Esophagus squamous epithelium (tissue), 4 donors: ENCODE data around the gene PRKAR1B.

Source experiments
- CTCF ChIP-seq, 6 experiments: fragments of 450-650 bp in 4 of 6; fragments of 200-600 bp in 2 of 6; sonication (generic) in 2 of 6; IDR thresholded peaks; one replicate each; pipeline ENCODE4 v1.5.1; 2016 to 2019; ENCODE audit warnings: antibody characterized with exemption in 6 of 6, mild to moderate bottlenecking in 4 of 6, moderate library complexity in 4 of 6
- POLR2A ChIP-seq, 4 donors: fragments of 450-650 bp; IDR thresholded peaks; one replicate each; pipeline ENCODE4 v1.6.1; 2017; ENCODE audit warnings: antibody characterized with exemption in 4 of 4, mild to moderate bottlenecking in 4 of 4, moderate library complexity in 3 of 4

GRCh38 chr7:757741-758163 lies 30.7 kb upstream of the PRKAR1B start:
- TF ChIP-seq CTCF (IDR thresholded peaks at IDR 0.05): no peak
- no peak for TF ChIP-seq POLR2A (IDR thresholded peaks at IDR 0.05)
